ENCODE measurements around the gene MBL2.

DNA sequence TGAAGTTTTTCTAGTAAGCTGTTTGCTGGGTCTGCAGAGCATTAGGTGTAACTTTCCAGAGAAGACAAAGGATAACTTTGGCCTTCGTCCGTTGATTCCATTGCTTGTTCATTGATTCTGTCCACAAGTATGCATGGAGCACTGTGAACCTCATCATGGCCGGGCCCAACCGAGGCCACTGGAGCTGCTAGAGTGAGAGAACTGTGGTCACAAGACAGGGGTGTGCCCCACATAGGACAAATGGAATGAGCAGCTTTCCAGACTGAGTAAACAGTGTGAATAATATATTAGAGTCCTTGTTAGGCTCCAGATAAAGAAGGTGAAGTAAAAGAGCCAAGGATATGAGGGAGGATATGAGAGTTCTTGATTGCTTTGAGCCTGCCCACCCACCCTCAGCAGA lies 24.9 kb downstream of the MBL2 start:
- no peak for TF ChIP-seq POLR2A (IDR thresholded peaks at IDR 0.05)
- TF ChIP-seq, protein P1, sequence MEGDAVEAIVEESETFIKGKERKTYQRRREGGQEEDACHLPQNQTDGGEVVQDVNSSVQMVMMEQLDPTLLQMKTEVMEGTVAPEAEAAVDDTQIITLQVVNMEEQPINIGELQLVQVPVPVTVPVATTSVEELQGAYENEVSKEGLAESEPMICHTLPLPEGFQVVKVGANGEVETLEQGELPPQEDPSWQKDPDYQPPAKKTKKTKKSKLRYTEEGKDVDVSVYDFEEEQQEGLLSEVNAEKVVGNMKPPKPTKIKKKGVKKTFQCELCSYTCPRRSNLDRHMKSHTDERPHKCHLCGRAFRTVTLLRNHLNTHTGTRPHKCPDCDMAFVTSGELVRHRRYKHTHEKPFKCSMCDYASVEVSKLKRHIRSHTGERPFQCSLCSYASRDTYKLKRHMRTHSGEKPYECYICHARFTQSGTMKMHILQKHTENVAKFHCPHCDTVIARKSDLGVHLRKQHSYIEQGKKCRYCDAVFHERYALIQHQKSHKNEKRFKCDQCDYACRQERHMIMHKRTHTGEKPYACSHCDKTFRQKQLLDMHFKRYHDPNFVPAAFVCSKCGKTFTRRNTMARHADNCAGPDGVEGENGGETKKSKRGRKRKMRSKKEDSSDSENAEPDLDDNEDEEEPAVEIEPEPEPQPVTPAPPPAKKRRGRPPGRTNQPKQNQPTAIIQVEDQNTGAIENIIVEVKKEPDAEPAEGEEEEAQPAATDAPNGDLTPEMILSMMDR (IDR thresholded peaks at IDR 0.05), result no peak
